ENCODE results near the gene YES1.

Gene YES1

GRCh38 chr18:686339-687111 is 125.5 kb downstream of the YES1 start:
- H3K27me3 ChIP-seq (ENCODE audit: insufficient read depth, low read length): no peaks in the 10 kb centered on the region
- H3K36me3 ChIP-seq (ENCODE audit: insufficient read depth, low read length): no peaks in the 10 kb centered on the region
- H3K4me3 ChIP-seq (ENCODE audit: low read depth, low read length, poor library complexity, severe bottlenecking): no peak overlapping the region
- H2AFZ ChIP-seq (ENCODE audit: low read length): no peak overlapping the region
- H3K9ac ChIP-seq (ENCODE audit: low read length): no peak overlapping the region
- no peaks in the 10 kb centered on the region for H3K9me2 ChIP-seq (ENCODE audit: low read depth, low read length)
- no peak for TF ChIP-seq CTCF (IDR thresholded peaks at IDR 0.05; ENCODE audit: low read length)
- TF ChIP-seq EZH2 (IDR thresholded peaks at IDR 0.05; ENCODE audit: borderline replicate concordance, low read length): no peak
- H3K9me3 ChIP-seq (ENCODE audit: low read length): no peaks in the 10 kb centered on the region
- no peaks in the 10 kb centered on the region for H4K20me1 ChIP-seq (ENCODE audit: insufficient read depth, low read length)
- no peak overlapping the region for H3K4me2 ChIP-seq (ENCODE audit: low read length)
- no peaks in the 10 kb centered on the region for H3F3A ChIP-seq (ENCODE audit: insufficient read depth, low read length)
- H3K4me1 ChIP-seq (ENCODE audit: insufficient read depth, low read length, severe bottlenecking): no peaks in the 10 kb centered on the region
- no peaks in the 10 kb centered on the region for H3K79me2 ChIP-seq (ENCODE audit: insufficient read depth, low read length)
- no peak overlapping the region for H3K27ac ChIP-seq (ENCODE audit: low read depth, low read length, poor library complexity, severe bottlenecking)

- no peak overlapping the region for H2AFZ ChIP-seq (ENCODE audit: low read length)
- H4K20me1 ChIP-seq (ENCODE audit: insufficient read depth, low read length): no peaks in the 10 kb centered on the region
- H3K4me2 ChIP-seq (ENCODE audit: low read length): no peak overlapping the region
- H3F3A ChIP-seq (ENCODE audit: insufficient read depth, low read length): no peaks in the 10 kb centered on the region
- H3K9me2 ChIP-seq (ENCODE audit: low read depth, low read length): no peaks in the 10 kb centered on the region
- no peaks in the 10 kb centered on the region for H3K36me3 ChIP-seq (ENCODE audit: insufficient read depth, low read length)
- no peaks in the 10 kb centered on the region for H3K79me2 ChIP-seq (ENCODE audit: insufficient read depth, low read length)
- H3K4me1 ChIP-seq (ENCODE audit: insufficient read depth, low read length, severe bottlenecking): no peaks in the 10 kb centered on the region
- H3K9ac ChIP-seq (ENCODE audit: low read length): no peak overlapping the region
- H3K27ac ChIP-seq (ENCODE audit: low read depth, low read length, poor library complexity, severe bottlenecking): no peak overlapping the region
- TF ChIP-seq EZH2 (IDR thresholded peaks at IDR 0.05; ENCODE audit: borderline replicate concordance, low read length) (no peak), CTCF (IDR thresholded peaks at IDR 0.05; ENCODE audit: low read length) (no peak)
- no peak overlapping the region for H3K4me3 ChIP-seq (ENCODE audit: low read depth, low read length, poor library complexity, severe bottlenecking)
- no peaks in the 10 kb centered on the region for H3K9me3 ChIP-seq (ENCODE audit: low read length)
- no peaks in the 10 kb centered on the region for H3K27me3 ChIP-seq (ENCODE audit: insufficient read depth, low read length)
Measured at GRCh38 chr18:685438-685837, 126.6 kb downstream of the YES1 start.

- no peaks in the 10 kb centered on the region for H3K4me1 ChIP-seq (ENCODE audit: insufficient read depth, low read length, severe bottlenecking)
- H3K27me3 ChIP-seq (ENCODE audit: insufficient read depth, low read length): no peaks in the 10 kb centered on the region
- no peaks in the 10 kb centered on the region for H3F3A ChIP-seq (ENCODE audit: insufficient read depth, low read length)
- H3K9me3 ChIP-seq (ENCODE audit: low read length): no peaks in the 10 kb centered on the region
- H3K9ac ChIP-seq (ENCODE audit: low read length): no peak overlapping the region
- H3K79me2 ChIP-seq (ENCODE audit: insufficient read depth, low read length): no peaks in the 10 kb centered on the region
- no peak overlapping the region for H3K4me3 ChIP-seq (ENCODE audit: low read depth, low read length, poor library complexity, severe bottlenecking)
- H4K20me1 ChIP-seq (ENCODE audit: insufficient read depth, low read length): no peaks in the 10 kb centered on the region
- no peak for TF ChIP-seq CTCF (IDR thresholded peaks at IDR 0.05; ENCODE audit: low read length)
- TF ChIP-seq EZH2 (IDR thresholded peaks at IDR 0.05; ENCODE audit: borderline replicate concordance, low read length): no peak
- no peaks in the 10 kb centered on the region for H3K9me2 ChIP-seq (ENCODE audit: low read depth, low read length)
- no peak overlapping the region for H3K27ac ChIP-seq (ENCODE audit: low read depth, low read length, poor library complexity, severe bottlenecking)
- no peaks in the 10 kb centered on the region for H3K36me3 ChIP-seq (ENCODE audit: insufficient read depth, low read length)
- H3K4me2 ChIP-seq (ENCODE audit: low read length): no peak overlapping the region
- no peak overlapping the region for H2AFZ ChIP-seq (ENCODE audit: low read length)
Measured at GRCh38 chr18:683531-683930, 128.5 kb downstream of the YES1 start.
